Stimulated activated CD4-positive, alpha-beta T cell treated with anti-CD3 and anti-CD28 coated beads, Interleukin-4, amount 100 ng/mL, for 48 hours (primary cell): ENCODE results near the gene RNF4.
"Not testable (repeated sequence)": the region's sequence is repeated elsewhere in the genome, so short reads cannot be mapped to it uniquely, and the experiment has no call there.

Experiments
- DNase-seq, 2 donors: peaks; one replicate each; pipeline ENCODE4 v3.0.0-alpha.2; 2020; ENCODE audit warnings: low read depth in 2 of 2

RNF4 gene

GRCh38 chr4:2457481-2458295 is 11.2 kb upstream of the RNF4 start:
- DNase-seq, result no peak

DNA sequence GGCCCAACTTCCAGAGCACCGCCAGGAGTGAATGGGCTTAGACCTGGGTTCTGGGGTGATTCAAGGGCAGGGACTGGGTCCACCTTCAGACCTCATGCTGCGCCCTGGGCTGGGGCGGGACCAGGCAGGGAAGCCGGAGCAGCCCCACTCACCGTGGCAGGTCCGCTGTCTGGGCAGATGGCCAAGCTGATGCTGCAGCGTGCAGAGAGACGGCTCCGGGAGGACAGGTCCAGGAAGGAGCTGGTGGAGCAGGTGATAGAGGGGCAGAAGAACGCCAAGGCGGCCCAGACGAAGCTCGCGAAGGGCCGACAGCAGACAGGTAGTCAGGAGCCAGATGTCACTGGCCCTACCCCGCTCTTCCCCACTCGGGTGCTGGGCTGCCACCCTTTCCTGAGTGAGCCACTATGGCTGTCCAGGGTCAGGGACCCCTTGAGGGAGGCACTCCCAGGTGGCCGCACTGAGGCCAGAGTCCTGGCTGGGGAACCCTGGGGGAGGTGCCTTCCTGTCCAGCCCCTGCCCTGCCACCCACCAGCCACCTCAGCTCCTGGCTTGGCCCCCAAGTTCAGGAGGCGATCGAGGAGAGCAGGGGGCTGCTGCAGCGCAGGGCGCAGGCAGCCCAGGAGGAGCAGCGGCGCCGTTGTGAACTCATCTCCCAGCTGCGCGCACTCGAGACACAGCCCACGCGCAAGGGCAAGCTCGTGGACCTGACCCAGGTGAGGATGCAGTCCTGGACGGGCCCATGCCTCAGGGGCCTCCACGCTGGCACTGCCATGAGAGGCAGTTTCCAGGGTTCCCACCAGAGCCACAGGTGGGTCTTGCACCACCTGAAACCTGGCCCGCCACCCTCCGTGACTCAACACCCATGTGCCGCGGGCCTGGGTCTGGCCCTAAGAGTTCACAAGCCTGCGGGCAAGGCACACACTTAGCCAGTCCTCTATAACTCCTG is 10.1 kb upstream of the RNF4 start:
- DNase-seq, result no peak

DNA sequence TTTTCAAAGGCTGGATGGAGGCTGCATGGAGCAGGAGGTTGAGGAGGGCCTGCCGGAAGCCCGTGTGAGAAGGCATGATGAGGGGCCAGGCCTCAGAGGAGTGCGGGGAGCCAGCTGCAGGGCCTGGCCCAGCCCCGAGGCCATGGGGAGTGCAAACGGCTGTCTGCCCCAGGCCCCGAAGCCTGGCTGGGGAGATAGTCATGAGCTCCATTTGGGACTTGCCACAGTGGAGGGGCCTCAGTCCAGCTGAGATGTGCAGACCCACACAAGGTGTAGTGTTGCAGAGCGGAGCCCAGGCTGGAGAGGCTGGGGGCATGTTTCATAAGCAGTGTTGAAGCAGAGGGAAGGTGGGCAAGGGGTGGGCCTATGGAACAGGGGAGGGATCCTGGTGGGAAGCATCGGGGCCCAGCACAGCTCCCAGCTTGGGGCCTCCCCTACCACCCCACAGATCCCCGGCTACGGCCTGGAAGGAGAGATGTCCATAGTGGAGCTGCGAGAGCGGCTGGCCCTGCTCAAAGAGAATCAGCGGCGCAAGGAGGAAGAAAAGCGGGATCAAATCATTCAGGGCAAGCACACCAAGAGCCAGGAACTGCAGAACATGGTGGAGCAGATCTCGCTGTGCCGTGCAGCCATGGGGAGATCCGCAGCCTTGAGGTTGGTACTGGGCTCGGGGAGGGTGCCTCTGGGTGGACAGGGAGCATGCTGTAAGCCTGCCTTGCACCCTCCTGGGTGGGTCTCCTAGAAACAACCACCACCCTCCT is 9.1 kb upstream of the RNF4 start:
- no peak for DNase-seq

- no peak for DNase-seq
These were observed 7.5 kb upstream of the RNF4 start for GRCh38 chr4:2461246-2461960.

GRCh38 chr4:2462218-2462991 is 6.5 kb upstream of the RNF4 start:
- peak; percentile 38 to 59 for DNase-seq

DNA sequence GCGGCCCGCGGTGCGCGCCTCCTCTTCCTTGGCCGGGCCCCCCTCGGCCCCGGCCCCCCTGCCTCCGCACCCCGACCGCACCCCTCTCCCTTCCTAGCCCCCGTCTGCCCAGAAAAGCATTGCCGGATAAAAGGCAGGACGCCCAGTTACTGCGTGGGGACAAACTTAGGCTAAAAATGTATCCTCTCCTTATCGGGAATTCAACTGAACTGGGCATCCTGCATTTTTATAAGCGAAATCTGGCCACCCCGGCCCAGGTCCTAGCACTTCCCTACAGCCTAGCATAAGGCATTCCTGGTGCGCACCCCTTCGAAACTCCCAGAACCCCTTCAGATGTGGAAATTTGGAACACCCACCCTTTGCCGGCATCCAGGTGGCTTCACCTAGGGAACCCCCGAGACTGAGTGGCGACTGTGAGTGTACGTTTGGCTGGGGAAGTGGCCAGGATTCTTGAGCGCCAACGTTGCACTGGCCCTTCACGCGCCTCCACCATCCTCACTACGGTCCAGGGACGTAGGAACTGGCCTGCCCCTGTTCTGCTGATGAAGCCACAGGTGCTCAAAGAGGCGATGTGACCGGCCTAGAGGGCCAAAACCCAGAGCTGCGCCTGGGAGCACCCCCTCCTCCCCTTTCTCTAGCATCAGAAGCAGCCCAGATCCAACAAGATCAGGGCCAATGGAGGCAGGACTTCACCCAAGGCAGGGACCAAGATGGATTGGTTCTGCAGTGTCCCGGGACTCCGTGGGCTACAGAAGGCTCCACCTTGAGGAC is 5.7 kb upstream of the RNF4 start:
- no peak for DNase-seq

- no peak for DNase-seq
These were observed 3.9 kb upstream of the RNF4 start for GRCh38 chr4:2465032-2465431.

DNA sequence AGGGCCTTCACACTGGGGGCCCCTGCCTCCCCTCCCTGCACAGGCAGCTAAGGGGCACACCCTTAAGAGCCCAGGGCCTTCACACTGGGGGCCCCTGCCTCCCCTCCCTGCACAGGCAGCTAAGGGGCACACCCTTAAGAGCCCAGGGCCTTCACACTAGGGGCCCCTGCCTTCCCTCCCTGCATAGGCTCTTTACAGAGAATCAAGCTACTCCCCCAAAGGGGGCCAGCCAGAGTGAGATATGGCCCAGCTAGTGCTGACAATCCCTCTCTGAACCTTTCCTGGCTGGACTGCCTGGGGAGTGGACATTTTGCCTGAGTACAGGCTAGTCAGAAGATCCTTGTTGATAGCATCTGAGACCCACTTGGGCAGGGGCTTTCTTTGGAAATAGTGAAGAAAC is 3.4 kb upstream of the RNF4 start:
- not testable (repeated sequence) for DNase-seq

DNA sequence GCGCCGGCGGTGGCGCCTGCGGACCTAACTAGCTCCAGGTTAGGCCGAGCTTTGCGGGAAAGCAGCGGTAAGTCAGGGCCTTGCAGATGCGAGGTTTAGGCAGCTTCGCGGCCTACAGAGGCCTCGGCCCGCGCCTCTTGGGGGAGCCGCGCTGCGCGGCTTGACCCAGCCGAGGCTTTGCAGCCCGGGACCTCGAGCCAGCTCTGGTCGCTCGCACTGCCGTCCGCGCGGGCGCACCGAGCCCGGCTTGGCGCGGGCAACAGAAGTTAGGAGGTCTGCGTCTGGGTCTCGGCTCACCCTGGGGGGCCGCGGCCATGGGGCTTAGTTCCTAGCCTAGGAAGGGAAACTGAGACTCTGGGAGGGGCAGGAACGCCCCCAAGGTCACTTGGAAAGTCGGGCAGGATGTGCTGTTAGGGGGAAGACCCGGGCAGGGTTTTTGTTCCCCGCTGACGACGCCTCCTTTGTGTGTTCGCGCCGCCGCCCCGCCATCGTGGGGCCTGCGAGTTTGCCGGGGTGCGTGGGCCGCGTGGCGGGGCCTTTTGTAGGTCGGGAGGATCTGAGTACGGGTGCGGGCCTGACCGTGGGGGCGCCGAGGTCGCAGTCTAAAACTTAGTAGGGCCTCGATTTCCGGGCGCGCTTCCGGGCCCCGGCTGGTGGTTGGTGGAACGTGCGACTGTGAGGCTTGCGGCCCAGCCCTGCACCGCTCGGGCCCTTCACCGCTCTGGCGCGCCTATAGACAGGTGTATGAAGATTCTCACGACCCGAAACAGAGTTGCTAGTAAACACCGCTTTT is 482 bp downstream of the RNF4 start:
- peak; percentile 68 to 72 for DNase-seq

DNA sequence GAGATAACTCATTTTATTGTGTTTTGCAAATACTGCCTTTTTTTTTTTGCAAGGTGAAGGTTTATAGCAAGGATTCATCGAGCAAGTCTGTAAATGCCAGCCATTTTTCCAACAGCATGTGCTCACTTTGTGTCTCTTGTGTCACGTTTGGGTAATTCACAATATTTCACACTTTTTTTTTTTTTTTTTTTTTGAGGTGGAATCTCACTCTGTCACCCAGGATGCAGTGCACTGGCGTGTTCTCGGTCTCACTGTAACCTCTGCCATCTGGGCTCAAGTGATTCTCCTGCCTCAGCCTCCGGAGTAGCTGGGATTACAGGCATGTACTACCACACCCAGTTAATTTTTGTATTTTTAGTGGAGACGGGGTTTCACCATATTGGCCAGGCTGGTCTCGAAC is 1.9 kb downstream of the RNF4 start:
- DNase-seq, result no peak

- DNase-seq, result no peak
These were observed 3.3 kb downstream of the RNF4 start for GRCh38 chr4:2472187-2472586.

- DNase-seq, result no peak
These were observed 9.3 kb downstream of the RNF4 start for GRCh38 chr4:2478229-2478628.

- no peak for DNase-seq
These were observed 11.7 kb downstream of the RNF4 start for GRCh38 chr4:2480649-2481048.

DNA sequence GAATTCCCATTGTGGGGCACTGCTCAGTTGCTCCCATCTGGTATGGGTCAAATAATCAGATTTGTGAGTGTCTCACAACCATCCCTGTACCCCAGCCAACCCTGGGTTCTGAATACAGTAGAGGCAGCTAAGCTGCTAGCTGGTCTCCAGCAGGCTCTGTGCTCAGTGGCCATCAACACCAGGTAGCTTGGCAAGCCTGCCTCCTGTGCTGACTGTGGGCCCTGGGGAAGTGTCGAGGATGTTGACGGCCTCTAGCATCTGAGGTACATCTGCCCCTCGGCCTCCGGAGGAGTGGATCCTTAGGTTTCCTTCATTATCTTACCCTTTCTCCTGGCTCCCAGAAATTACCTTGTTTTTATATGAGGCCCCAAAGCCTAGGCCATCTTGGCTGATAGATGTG is 13.3 kb downstream of the RNF4 start:
- DNase-seq, result no peak

DNA sequence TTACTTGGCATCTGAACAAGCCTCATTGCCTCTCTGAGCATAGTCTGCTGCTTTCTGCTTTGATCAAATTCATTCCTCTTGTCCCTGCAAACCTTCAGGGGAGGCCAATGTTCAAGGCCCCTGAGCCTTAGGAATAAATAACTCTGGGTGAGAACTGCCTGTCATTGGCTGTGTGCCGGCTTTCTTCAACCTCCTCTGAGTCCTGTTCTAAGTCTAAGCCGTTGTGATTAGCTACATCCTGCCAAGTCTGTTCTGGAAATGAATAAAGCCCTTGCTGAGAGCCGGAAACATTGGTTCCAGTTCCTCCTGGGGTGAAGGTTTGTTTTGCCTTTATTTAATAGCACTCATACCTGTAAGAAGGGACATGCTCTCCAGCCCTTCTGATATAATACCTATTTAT is 13.8 kb downstream of the RNF4 start:
- DNase-seq, result no peak

GRCh38 chr4:2483237-2483636 is 14.3 kb downstream of the RNF4 start:
- DNase-seq, result no peak

GRCh38 chr4:2484185-2484584 is 15.3 kb downstream of the RNF4 start:
- DNase-seq, result no peak

GRCh38 chr4:2484993-2485392 is 16.1 kb downstream of the RNF4 start:
- peak; percentile 24 to 41 for DNase-seq

DNA sequence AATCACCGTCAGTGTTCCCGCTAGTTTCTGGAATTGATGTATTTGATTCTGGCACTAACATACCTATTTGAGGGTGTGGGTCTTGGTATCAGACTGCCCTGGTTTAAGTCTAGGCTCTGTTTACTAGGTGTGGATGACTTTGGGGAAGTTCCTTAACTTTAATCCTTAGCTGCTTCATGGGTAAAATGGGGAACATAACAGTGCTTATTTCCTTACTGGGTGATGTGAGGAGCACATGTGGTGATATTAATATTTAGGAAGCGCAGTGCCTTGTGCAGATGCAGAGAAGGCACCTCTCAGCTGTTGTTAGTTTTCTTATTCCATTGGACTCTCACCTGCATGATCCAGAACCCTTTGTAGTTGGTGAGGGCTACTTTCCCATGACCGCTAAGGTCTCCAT is 17.1 kb downstream of the RNF4 start:
- no peak for DNase-seq
